Measurements from ENCODE around the gene JAKMIP2.

Gene JAKMIP2

DNA sequence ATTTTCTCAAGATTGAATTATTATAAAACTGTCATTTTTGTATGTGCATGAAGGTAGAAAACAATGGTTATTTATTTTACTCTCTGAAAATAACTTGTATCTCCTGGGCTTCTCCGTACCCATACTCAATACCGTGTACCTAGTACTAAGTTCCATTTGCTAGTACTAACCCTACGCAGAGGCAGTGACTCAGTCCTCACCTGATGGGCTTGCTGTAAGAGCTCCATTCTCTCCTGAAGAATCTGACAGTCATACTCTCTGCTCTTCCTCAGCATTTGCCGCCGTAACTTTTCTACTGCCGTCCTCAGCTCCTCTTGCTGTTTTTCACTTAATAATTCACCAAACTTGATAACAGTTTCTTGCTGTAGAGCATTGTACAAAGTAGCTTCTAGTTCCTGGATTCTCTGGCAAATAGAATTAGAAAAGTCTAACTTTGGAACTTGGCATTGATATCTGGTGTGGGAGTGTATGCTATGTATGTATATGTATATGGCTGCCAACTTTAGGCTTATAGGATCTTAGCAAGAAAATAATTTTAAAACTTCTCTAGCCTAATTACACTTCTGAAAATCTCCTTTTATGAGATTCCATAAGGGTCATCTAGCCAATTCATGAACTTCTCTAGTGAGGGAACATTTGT is 164.7 kb downstream of the JAKMIP2 start:
- in situ Hi-C loops (cut with MboI; ENCODE audit: low pct_unique_long_range_greater_than_20kb, low sequenced_read_pairs, unreplicated experiment) = no loop called here
- no peak for DNase-seq (ENCODE audit: low spot score)
- TF ChIP-seq CTCF (IDR thresholded peaks at IDR 0.05; ENCODE audit: extremely low read depth, insufficient read depth, missing control alignments) = no peak

- TF ChIP-seq CTCF (IDR thresholded peaks at IDR 0.05; ENCODE audit: extremely low read depth, insufficient read depth, missing control alignments) = no peak
Observed at GRCh38 chr5:147617191-147617606, 165.3 kb downstream of the JAKMIP2 start.

GRCh38 chr5:147616421-147616820 is 166.1 kb downstream of the JAKMIP2 start:
- TF ChIP-seq CTCF (IDR thresholded peaks at IDR 0.05; ENCODE audit: extremely low read depth, insufficient read depth, missing control alignments) = no peak
- in situ Hi-C loops (cut with MboI; ENCODE audit: low pct_unique_long_range_greater_than_20kb, low sequenced_read_pairs, unreplicated experiment) = no loop called here
- DNase-seq (ENCODE audit: low spot score) = no peak

More at GRCh38 chr5:147617191-147617606, 165.3 kb downstream of the JAKMIP2 start:
- DNase-seq (ENCODE audit: low spot score) = no peak
- in situ Hi-C loops (cut with MboI; ENCODE audit: low pct_unique_long_range_greater_than_20kb, low sequenced_read_pairs, unreplicated experiment) = no loop called here

- in situ Hi-C loops (cut with MboI; ENCODE audit: low pct_unique_long_range_greater_than_20kb, low sequenced_read_pairs, unreplicated experiment) = no loop called here
- DNase-seq (ENCODE audit: low spot score) = no peak
- TF ChIP-seq CTCF (IDR thresholded peaks at IDR 0.05; ENCODE audit: extremely low read depth, insufficient read depth, missing control alignments) = no peak
Observed at GRCh38 chr5:147613359-147613758, 169.2 kb downstream of the JAKMIP2 start.

DNA sequence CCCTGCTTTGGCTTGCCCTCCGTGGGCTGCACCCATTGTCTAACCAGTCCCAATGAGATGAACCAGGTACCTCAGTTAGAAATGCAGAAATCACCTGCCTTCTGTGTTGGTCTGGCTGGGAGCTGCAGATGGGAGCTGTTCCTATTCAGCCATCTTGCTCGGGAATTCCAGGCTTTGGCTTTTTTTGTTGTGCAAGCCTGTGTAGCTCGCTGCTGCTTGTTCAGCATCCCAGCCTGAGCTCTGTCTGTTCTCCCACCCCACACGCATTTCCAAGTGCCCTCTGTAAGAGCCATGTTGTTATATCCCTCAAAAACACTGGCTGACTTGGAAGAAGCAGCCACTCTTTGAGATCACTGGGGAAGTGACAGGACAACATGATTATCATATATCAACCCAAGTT is 171.0 kb downstream of the JAKMIP2 start:
- no peak for DNase-seq (ENCODE audit: low spot score)
- no peak for TF ChIP-seq CTCF (IDR thresholded peaks at IDR 0.05; ENCODE audit: extremely low read depth, insufficient read depth, missing control alignments)
- in situ Hi-C loops (cut with MboI; ENCODE audit: low pct_unique_long_range_greater_than_20kb, low sequenced_read_pairs, unreplicated experiment) = no loop called here

GRCh38 chr5:147610798-147611197 is 171.7 kb downstream of the JAKMIP2 start:
- in situ Hi-C loops (cut with MboI; ENCODE audit: low pct_unique_long_range_greater_than_20kb, low sequenced_read_pairs, unreplicated experiment) = no loop called here
- TF ChIP-seq CTCF (IDR thresholded peaks at IDR 0.05; ENCODE audit: extremely low read depth, insufficient read depth, missing control alignments) = no peak
- DNase-seq (ENCODE audit: low spot score) = no peak
